ENCODE measurements around the gene FOXJ2. TPM values are rescaled to one million over a fixed set of nuclear protein-coding genes. Genes with fewer than 3 reads are reported as not detected.
A peak's percentile ranks its signal among the peaks of the same experiment; 100 is the strongest.
"Not testable (repeated sequence)": the region's sequence is repeated elsewhere in the genome, so short reads cannot be mapped to it uniquely, and the experiment has no call there.

The FOXJ2 gene
- 10 to 100 TPM; 19.9 to 22.2 (median 22.1) TPM for polyA plus RNA-seq (ENCODE audit: insufficient read length in 3 of 3)

DNA sequence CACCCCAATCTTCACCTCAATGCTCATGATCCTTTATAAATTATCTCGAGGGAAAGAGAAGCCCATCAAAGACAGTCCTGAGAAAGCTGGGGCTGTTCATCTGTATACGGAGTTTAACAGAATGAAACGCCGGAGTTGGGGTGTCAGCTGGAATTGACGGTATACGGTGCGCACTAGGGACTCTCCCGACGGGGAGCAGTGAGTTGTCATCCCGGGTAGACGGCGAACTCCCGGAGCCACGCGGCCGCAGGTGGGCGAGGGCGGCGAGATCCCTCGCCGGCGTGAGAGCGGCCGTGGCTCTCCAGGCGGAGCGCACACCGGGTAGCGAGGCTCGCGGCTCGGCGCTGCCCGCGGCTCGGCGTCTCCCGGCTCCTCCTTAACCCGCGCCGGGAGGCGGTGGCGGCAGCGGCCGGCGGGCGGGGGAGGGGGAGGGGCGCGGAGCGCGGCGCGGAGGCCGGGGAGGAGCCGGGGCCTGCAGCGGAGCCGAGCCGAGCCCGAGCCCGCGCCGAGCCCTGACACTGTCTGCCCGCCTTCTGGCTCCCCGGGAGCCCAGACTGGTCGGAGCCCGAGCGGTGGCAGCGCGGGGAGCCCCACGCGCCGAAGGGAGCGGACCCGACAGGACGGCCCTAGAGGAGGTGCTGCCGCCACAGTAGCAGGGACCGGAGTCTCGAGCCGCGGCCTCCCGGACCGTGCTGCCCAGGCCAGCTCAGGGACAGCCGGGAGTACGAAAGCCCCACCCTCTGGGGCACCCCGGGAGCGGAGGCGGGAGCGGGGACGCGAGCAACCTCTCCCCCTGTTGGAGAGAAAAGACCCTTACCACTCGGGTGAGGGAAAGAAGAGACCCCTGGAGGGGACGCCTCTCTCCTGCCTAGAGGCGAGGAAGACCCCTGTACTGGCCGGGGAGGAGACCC, at the start of gene FOXJ2:
Gene FOXJ2, plus strand, starts transcription at position 475 of the 911 bp plus-strand sequence. CDS start 7,117 bp downstream, outside the sequence.
- no peak for DNase-seq (ENCODE audit: low read depth in 3 of 3, low spot score in 2 of 3)

DNA sequence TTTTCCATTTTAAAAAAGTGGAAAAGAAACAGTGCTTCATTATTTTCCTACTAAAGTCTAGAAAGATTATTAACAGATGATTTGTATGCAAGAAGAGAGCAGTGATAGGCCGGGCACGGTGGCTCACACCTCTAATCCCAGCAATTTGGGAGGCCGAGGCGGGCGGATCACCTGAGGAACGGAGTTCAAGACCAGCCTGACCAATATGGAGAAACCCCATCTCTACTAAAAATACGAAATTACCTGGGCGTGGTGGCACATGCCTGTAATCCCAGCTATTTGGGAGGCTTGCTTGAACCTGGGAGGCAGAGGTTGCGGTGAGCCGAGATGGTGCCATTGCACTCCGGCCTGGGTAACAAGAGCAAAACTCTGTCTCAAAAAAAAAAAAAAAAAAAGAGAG, 49.5 kb upstream of the FOXJ2 start:
- not testable (repeated sequence) for DNase-seq (ENCODE audit: low read depth in 3 of 3, low spot score in 2 of 3)

DNA sequence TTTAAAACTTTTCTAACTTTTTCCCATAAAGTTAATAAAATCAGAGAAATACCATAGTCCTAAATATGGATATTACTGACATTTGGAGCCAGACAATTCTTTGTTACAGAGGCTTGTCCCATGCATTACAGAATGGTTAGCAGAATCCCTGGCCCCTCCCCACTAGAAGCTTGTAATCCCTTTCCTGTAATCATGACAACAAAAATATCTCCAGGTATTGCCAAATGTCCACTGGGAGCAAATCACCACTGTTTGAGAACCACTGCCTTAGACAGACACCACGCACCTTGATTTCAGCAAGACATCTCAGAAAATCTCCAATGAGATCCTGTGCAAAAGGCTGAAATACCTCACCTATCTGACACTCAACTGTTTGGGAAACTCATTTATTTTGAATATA, 49.1 kb upstream of the FOXJ2 start:
- DNase-seq (ENCODE audit: low read depth in 3 of 3, low spot score in 2 of 3): not testable (repeated sequence)

DNA sequence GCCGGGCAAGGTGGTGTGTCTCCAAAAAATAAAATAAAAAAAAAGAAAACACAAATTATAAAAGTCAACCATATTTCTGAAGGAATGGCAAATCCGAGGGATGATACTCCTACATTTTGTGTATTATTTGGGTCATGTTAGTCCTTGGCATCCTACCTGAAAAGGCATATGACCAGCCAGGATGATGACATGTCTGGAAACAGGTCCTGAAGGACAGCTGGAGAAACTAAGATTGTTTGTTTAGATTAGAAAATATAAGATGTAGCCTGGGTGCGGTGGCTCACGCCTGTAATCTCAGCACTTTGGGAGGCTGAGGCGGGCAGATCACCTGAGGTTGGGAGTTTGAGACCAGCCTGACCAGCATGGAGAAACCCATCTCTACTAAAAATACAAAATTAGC, 47.6 kb upstream of the FOXJ2 start:
- DNase-seq (ENCODE audit: low read depth in 3 of 3, low spot score in 2 of 3): no peak

DNA sequence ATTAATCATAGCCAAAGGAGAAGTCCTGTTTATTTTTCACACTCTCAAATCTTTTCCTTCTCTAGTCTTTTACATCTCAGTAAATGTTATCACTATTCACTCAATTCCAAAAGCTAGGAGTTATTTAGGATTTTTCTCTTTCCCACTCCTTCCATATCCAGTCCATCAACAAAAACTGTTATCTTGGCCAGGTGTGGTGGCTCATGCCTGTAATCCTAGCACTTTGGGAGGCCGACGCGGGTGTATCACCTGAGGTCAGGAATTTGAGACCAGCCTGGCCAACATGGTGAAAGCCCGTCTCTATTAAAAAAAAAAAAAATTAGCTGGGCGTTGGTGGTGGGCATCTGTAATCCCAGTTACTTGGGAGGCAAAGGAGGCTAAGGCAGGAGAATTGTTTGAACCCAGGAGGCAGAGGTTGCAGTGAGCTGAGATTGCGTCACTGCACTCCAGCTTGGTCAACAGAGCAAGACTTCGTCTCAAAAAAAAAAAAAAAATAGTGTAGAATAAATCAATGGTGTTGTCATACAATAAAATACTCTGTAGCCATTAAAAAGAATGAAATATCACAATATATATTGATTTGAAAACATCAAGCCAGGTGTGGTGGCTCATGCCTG, 46.6 kb upstream of the FOXJ2 start:
- no peak for DNase-seq (ENCODE audit: low read depth in 3 of 3, low spot score in 2 of 3)

DNA sequence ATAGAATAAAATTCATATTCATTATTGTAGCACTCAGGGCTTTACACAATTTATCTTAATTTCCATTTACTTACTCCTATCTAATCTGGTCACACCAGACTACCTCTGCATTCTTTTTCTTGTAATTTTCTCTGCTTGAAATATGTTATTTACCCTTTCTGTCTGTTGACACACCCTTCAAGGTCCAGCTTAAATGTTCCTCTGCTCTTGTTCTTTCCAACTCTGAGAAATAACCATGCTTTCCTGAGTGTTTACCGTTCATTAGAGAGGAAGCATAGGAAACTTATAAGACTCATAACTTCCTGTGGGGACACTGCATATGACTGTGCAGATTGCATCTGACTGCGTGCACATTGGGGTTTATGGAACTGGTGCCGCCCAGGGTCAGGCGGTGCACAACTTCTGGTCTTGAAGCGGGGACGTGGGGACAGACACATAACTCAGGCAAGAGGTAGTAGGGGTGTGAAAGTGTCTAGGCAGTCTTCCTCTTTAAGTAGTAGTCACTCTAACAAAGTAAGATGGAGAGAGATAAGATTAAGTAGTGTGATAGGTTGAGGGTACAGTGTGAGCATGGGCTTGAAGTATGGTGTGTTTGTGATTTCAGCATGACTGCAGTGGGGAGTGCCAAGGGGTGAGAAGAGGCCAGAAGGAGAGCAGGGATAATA, 42.6 kb upstream of the FOXJ2 start:
- no peak for DNase-seq (ENCODE audit: low read depth in 3 of 3, low spot score in 2 of 3)

DNA sequence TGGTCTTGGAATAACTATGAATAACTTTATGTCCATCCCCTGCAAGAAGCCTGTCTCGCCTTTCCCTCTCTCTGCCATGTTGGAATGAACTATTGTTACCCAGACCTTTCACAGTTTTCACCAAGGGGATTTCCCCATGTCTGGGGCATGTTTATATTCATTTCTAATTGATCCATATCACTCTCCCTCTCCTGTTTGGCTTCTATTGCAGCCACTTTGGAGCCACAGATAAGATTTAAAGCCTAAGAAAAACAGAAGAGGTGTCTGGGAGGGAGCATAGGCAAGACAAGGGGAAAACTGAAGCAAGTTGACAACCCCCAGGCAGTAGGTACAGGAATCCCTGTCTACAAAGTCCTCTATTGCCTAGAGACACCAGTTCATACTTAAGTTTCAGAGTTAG, 41.0 kb upstream of the FOXJ2 start:
- DNase-seq (ENCODE audit: low read depth in 3 of 3, low spot score in 2 of 3): no peak

DNA sequence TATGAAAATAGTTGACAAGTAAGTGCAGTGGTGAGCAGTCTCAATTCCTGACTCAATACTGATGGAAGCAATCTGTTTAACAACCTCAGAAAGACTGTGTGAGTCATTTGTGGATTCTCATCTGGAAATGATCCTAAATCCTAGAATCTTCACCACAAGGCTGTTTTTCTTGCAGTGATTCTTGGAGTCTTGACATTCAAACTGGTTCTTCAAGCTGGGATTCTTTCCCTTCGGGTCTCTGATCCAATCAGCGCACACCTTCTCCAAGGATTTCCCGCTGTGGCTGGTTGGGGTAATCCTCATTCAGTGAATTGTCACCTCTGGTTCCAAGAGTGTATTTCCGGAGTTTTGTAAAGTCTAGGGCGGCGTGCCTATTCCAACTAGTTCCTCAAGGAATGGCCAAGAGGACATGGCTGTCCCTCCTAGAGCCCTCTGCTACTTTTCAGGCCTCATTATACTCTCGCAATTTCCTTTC, 37.7 kb upstream of the FOXJ2 start:
- no peak for DNase-seq (ENCODE audit: low read depth in 3 of 3, low spot score in 2 of 3)

DNA sequence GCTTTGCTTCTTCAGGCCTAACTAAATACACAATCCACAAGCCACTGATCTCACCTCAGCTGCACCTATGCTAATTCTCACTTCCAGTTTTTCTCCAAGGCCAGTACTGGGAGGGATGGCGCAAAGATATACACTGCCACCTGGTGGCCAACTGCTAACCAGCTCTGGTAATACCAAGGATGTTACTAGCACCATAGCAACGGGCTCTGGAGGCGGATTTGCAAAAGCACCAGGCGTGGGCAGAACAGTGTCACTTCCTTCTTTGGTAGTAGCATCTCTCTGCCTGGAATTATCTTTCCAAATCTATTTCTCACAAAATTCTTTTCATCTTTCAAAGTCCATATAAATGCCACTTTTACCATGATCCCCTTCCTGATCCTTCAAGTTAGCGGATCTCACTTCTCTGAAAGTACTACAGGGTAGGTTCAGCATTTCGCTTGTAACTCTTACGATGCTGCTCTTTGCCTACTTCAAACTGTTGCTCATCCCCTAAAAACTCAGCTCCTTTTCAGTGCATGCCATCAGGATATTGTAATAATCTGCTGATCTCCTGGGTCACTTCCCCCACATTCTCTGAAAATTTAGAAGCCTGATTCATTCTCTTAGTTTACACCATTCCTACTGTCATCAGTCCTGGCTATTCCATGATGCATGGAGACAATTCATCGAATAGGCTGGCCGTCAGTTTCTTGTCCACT, 37.1 kb upstream of the FOXJ2 start:
- DNase-seq (ENCODE audit: low read depth in 3 of 3, low spot score in 2 of 3): peak in 2 of 3 donors; percentile 47 to 57

DNA sequence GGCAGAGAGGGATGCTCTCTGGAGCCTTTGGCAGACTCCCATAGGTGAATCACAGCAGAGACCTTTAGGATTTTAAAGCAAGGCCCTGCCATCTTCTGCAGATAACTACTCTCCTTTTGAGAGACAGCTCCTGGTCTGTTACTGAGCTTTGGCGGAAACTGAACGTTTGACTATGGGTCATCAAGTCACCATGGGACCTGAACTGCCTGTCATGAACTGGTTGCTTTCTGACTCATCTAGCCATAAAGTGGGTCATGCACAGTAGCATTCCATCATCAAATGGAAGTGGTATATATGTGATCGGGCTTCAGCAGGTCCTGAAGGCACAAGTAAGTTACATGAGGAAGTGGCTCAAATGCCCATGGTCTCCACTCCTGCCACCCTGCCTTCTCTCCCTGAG, 31.7 kb upstream of the FOXJ2 start:
- DNase-seq (ENCODE audit: low read depth in 3 of 3, low spot score in 2 of 3): not testable (repeated sequence)

DNA sequence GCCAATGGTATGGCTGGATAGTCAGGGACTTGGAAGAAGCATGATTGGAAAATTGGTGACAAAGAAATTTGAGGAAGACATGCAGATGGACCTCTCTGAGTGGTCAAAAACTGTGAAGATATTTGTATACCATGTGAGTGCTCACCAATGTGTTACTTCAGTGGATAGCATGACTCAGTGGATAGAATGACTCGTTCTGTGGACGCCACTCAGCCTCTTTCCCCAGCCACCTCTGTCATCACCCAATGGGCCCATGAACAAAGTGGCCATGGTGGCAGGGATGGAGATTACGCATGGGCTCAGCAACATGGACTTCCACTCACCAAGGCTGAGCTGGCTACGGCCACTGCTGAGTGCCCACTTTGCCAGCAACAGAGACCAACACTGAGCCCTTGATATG, 31.0 kb upstream of the FOXJ2 start:
- not testable (repeated sequence) for DNase-seq (ENCODE audit: low read depth in 3 of 3, low spot score in 2 of 3)

DNA sequence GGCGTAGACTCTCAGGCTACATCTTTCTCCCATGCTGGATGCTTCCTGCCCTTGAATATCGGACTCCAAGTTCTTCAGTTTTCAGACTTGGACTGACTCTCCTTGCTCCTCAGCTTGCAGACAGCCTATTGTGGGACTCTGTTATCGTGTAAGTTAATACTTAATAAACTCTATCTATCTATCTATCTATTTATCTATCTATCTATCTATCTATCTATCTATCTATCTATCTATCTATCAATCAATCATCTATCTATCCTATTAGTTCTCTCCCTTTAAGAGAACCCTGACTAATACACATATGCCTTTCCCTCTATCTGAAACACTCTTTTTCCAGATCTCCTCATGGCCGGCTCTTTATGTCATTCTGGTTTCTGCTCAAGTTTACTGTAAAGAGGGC, 27.6 kb upstream of the FOXJ2 start:
- DNase-seq (ENCODE audit: low read depth in 3 of 3, low spot score in 2 of 3): not testable (repeated sequence)

DNA sequence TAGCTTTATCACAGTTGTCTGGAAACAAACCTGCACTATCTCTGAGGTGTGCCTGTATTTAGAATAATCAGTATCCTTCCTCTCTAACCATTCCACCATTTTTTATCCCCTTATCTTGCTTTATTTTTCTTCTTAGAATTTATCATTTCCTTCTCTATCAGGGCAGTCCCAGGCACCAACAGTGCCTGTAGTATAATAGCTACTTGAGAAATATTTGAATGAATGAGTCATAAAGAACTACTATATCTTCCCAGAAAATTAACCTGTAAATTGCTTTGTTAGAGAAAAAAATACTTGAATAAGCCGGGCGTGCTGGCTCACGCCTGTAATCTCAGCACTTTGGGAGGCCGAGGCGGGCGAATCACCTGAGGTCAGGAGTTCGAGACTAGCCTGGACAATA, 21.2 kb upstream of the FOXJ2 start:
- no peak for DNase-seq (ENCODE audit: low read depth in 3 of 3, low spot score in 2 of 3)

DNA sequence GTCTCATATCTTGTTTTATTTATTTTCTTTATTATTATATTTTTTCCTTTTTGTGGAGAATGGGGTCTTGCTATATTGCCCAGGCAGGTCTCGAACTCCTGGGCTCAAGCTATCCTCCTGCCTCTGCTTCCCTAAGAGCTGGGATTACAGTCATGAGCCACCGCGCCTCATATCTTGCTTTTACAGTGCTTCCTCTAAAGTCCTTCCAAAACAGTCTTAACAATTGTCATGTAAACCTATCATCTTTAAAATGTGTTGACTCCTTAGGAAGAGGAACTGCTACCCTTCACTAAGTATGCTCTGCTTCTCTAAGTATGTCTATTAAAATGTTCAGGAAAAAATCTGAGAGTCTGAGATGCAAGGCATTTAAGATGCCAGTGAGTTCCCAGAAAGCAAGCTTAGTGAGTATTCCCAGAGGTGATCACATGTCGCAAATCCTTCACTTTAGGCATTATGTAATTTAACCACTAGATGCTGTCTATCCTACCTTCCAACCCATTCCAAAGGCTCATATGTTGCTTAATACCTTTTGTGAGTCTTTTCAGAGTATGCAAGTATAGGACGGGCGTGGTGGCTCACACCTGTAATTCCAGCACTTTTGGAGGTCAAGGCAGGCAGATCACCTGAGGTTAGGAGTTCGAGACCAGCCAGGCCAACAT, 19.7 kb upstream of the FOXJ2 start:
- no peak for DNase-seq (ENCODE audit: low read depth in 3 of 3, low spot score in 2 of 3)

DNA sequence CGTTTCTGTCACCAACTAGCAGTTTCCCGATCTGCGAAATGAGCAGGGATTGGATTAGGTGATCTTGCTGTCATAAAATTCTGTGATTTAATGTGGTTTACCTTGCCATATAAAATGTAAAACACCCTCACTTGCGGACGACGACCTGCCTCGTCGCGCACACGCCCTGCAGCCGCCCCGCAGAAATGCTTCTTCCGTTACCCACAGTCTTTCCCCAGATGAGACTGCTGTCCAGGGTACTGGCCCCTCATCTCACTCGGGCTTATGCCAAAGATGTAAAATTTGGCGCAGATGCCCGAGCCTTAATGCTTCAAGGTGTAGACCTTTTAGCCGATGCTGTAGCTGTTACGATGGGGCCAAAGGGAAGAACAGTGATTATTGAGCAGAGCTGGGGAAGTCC, 17.7 kb upstream of the FOXJ2 start:
- no peak for DNase-seq (ENCODE audit: low read depth in 3 of 3, low spot score in 2 of 3)

DNA sequence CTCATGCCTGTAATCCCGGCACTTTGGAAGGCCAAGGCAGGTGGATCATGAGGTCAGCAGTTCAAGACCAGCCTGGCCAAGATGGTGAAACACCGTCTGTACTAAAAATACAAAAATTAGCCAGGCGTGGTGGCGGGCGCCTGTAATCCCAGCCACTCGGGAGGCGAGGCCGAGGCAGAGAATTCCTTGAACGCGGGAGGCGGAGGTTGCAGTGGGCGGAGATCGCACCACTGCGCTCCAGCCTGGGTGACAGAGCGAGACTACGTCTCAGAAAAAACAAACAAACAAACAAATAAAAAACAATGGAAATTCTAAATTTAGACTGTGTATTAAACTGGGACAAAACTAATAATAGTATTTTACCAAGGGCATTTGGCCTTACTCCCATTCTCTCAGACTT, 14.3 kb upstream of the FOXJ2 start:
- DNase-seq (ENCODE audit: low read depth in 3 of 3, low spot score in 2 of 3): not testable (repeated sequence)

DNA sequence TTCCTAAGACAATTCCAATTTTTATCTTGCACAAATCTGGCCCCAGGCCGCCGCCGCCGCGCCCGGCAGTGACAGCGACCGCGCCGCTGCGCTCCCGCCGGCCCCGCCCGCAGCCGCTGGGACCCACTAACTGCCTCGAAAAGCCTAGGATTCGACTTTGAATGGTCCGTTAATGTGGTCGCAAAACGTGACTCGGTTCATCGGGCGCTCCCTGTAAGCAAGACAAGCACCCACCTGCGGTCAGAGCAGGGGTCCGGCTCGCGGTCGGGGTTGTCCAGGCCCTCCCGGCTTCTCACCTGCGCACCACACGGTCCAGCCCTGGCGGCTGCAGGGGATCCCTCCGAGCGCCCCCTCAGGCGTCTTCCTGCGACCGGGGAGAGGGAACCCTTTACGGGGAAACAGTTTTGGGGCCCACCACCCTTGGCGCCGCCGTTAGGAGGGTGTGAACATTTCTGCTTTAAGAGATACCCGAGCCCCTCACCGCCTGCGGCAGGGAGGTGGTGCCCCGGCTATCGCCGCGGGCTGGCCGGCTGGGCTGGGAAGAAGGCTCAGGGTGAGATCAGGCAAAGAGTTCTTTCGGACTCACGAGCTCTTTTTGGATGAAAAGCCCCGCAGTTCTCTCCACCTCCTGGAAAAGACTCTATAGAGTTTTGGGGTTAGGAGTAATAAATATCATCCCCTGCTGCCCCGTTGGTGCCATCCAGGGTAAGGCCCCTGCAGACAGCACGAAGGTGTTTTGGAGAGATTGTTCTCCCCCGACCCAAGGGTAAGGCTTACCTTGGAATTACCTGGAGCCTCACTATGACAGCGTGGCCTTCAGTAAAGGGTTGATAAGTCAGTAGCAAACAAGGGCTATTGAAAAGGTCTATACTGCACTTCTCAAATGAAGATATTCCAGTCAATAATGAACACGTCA, 13.6 kb upstream of the FOXJ2 start:
- DNase-seq (ENCODE audit: low read depth in 3 of 3, low spot score in 2 of 3): no peak

DNA sequence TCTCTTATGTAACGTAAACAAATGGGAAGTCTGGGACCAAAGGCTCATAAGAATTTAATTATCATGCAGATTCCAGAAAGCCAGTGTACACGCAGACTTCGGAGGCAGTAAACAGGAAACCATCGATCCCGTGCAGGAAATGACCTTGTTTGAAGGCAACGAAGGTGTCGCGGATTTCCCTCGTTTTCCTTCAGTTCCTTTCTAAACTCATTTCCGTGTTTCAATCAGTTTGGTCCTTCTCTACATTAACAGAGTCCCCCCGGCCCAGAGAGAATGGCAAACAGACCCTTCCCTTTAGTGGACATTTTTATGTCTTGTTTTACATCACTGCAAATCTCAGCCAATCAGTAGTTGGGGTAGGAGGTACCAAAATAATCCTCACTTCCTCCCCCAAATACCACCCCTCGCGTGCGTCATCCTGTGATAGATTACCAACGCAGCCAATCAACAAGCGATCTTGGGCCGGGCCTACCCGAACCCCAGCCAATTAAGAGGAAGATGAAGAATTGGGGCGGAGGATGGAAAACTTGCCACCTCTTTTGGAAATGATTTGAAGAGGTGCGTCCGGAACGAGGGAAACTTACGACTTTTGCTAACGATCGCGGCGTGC, 6.1 kb upstream of the FOXJ2 start:
- peak; percentile 98 to 100 (median 99) for DNase-seq (ENCODE audit: low read depth in 3 of 3, low spot score in 2 of 3)

DNA sequence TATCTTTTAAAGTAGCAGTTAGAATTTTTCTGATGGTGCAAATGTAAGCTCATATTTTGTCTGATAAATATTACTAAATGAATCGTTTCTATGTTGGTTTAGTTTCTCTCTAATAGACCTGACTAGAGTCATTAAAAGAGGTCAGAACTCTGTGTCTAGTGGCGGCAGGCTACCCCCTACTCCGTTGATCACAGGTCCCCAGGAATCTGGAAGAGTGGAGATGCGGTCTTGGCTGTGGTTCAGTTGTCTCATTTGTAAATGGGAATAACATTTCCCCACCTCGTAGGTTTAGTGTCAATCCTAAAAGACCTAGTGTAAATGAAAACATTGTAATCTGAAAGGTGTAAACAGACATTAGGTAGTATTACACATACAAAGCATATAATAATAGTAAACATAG, 4.7 kb upstream of the FOXJ2 start:
- no peak for DNase-seq (ENCODE audit: low read depth in 3 of 3, low spot score in 2 of 3)
